ENCODE measurements around the gene TMED8.

The TMED8 gene

DNA sequence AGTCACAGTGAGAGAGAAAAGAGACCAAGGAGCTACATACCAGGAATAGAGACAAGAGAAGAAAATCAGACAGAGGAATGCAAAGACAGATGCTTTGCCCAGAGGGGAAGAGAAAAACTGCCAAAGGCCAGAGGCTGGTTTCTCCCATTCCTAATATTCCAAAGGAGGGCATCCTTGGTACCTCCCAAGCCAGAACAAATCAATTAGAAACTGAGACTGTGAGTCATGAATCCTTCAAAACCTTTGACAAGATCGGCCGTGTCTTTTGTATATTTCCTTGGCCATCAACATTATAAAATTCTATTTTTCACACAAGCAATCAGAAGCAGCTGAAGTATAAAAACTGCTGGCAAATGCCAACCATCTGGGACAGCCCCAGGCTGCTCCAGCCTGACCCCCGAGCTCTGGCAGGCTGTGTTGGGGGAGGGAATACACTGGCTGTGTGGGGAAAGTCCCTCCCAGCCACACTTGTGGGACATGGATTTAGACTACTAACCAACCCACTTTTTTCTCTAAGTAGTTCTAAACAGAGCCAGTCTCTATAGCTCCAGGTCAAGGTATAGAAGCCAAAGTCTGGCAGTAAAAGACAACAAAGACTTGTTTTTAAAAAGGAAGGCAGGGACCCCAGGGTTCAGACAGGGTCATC lies 69.9 kb downstream of the TMED8 start:
- ChIA-PET POLR2A (no interaction called here), CTCF (interaction anchor here (0.7 to 12.9 kb wide), 8 partner anchors 5 to 434 kb away, joined by 3 to 247 read pairs (median 4); no protein-coding TSS in a partner anchor)
- no peak for DNase-seq (ENCODE audit: extremely low spot score)
- TF ChIP-seq, protein P1, sequence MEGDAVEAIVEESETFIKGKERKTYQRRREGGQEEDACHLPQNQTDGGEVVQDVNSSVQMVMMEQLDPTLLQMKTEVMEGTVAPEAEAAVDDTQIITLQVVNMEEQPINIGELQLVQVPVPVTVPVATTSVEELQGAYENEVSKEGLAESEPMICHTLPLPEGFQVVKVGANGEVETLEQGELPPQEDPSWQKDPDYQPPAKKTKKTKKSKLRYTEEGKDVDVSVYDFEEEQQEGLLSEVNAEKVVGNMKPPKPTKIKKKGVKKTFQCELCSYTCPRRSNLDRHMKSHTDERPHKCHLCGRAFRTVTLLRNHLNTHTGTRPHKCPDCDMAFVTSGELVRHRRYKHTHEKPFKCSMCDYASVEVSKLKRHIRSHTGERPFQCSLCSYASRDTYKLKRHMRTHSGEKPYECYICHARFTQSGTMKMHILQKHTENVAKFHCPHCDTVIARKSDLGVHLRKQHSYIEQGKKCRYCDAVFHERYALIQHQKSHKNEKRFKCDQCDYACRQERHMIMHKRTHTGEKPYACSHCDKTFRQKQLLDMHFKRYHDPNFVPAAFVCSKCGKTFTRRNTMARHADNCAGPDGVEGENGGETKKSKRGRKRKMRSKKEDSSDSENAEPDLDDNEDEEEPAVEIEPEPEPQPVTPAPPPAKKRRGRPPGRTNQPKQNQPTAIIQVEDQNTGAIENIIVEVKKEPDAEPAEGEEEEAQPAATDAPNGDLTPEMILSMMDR (IDR thresholded peaks at IDR 0.05; ENCODE audit: control extremely low read depth, extremely low read depth, low read depth, missing control alignments) = no peak

DNA sequence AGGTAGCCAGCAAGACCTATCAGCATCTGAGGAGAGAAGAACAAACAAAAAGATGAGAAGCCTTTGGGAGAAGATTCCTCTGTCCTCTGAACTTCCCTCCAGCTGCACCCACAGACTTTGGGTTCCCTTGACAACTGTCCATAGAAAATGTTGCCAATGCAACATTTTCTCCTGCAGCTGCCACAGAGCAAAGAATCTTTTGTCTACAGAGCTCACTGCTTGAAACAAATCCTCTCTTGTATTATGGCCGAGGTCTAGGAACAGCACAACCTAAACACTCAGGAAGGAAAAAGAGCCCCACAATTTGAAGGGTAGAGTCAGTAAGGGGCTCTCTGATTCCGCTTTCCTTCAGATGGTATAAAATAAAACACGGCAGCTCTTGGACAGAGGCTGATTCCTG lies 70.5 kb downstream of the TMED8 start:
- ChIA-PET CTCF (interaction anchor here (1.1 to 12.9 kb wide), 4 partner anchors 6 to 155 kb away, joined by 3 to 247 read pairs (median 6); no protein-coding TSS in a partner anchor), POLR2A (no interaction called here)
- TF ChIP-seq, protein P1 (IDR thresholded peaks at IDR 0.05; ENCODE audit: control extremely low read depth, extremely low read depth, low read depth, missing control alignments) = no peak
- DNase-seq (ENCODE audit: extremely low spot score) = no peak

DNA sequence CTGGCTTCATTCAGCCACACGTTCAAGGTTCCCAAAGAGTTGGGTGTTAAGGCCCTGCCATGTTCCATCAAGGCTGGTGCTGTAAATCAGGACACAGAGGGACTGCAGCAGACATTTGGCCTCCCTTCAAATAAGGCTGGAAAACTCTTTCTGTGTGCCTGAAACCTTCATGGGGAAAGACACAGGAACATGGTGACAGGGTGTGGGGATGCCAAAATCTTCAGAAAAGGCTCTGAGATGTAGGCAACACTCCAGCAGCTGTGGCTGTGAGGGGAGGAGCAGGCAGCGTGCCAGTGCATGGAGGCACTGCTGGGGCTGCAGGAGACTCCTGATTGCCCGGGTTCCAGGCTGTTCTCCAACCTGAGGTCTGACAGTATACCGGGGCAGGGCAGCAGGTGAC lies 71.2 kb downstream of the TMED8 start:
- TF ChIP-seq, protein P1 (IDR thresholded peaks at IDR 0.05; ENCODE audit: control extremely low read depth, extremely low read depth, low read depth, missing control alignments) = no peak
- POLR2A ChIA-PET = no interaction called here
- CTCF ChIA-PET = interaction anchor here (5.2 to 12.9 kb wide), 2 partner anchors 7 to 245 kb away, joined by 32 to 247 read pairs; no protein-coding TSS in a partner anchor
- no peak for DNase-seq (ENCODE audit: extremely low spot score)

DNA sequence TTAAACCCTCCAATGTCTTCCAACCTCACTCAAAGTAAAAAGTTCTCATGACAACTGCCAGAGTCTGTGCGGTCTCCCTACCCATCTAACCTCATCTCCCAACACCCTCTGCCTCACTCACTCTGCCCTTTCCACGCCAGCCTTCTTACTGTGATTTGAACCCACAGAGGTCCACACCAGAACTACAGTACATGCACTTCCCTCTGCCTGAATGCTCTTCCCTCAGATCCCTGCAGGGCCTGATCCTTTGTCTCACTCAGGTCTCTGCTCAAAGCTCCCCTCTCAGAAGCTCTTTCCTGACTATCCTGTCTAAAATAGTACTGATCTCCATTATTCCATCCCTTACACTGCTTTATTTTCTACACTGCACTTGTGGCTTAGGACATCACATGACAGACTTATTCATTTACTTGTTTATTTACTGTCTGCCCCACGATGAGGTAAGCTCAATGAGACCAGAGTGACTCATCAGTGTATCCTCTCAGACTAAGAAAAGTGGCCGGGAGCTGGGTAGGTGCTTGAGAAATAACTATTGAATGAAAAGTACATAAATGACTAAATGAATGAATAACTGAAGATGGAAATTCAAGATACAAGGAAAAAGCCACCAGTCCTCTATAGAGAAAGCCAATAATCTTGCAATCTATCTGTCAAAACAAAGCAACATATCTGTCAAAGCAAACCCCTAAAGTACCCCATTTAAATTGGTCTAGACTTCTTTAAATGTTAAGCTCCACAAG lies 73.3 kb downstream of the TMED8 start:
- DNase-seq (ENCODE audit: extremely low spot score) = no peak
- TF ChIP-seq, protein P1 (IDR thresholded peaks at IDR 0.05; ENCODE audit: control extremely low read depth, extremely low read depth, low read depth, missing control alignments) = no peak
- CTCF ChIA-PET = interaction anchor here (0.9 to 12.9 kb wide), 6 partner anchors 9 to 247 kb away, joined by 3 to 247 read pairs (median 5); partner anchors contain the start of genes GSTZ1 and POMT2
- POLR2A ChIA-PET = no interaction called here

DNA sequence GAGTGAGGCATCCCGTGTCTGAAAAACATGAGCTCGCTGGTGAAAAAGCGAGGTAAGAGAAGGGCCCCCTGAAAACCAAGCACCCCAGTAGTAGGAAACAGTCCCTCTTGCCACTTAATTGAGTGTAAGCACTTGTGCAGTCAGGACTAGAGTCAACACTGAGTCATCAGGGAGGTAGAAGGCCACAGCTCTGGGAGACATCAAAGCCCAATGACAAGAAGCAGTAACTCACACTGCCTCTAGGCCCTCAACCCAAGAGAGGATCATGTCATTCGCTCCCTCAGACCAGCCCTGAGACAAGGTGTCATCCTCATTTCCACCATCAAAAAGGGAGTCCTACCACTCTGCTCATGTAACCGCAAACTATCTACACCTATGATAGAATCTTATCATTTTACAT lies 74.0 kb downstream of the TMED8 start:
- ChIA-PET POLR2A (no interaction called here), CTCF (interaction anchor here (0.9 to 12.9 kb wide), 8 partner anchors 9 to 248 kb away, joined by 3 to 247 read pairs (median 8); partner anchors contain the start of genes GSTZ1 and POMT2)
- TF ChIP-seq, protein P1 (IDR thresholded peaks at IDR 0.05; ENCODE audit: control extremely low read depth, extremely low read depth, low read depth, missing control alignments) = no peak
- peak; percentile 32 for DNase-seq (ENCODE audit: extremely low spot score)

DNA sequence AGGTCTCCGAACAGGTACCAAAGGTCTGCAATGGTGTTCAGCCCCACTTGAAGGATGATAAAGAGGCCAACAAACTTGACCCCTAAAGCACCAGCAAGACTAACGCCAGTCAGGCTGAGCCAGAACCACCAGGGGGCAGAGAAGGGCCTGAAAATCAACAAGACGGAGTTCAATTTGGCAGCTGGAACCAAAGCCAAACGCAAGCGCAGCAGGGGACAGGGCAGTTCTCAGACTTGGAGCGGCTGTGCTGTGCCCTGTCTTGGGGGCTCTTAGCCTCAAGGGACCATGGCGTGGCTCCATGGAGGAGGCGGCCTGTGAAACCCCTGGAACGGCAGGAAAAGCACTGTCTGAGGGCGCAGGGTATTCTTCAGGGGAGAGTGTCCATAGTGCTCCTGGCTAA lies 75.8 kb downstream of the TMED8 start:
- POLR2A ChIA-PET = no interaction called here
- TF ChIP-seq, protein P1 (IDR thresholded peaks at IDR 0.05; ENCODE audit: control extremely low read depth, extremely low read depth, low read depth, missing control alignments) = peak; percentile 51
- peak; percentile 73 for DNase-seq (ENCODE audit: extremely low spot score)
- CTCF ChIA-PET = interaction anchor here (0.8 to 12.9 kb wide), 18 partner anchors 8 to 425 kb away, joined by 3 to 247 read pairs (median 4); partner anchors contain the start of gene POMT2
